ENCODE measurements around the gene ZBTB40.

ZBTB40 gene

DNA sequence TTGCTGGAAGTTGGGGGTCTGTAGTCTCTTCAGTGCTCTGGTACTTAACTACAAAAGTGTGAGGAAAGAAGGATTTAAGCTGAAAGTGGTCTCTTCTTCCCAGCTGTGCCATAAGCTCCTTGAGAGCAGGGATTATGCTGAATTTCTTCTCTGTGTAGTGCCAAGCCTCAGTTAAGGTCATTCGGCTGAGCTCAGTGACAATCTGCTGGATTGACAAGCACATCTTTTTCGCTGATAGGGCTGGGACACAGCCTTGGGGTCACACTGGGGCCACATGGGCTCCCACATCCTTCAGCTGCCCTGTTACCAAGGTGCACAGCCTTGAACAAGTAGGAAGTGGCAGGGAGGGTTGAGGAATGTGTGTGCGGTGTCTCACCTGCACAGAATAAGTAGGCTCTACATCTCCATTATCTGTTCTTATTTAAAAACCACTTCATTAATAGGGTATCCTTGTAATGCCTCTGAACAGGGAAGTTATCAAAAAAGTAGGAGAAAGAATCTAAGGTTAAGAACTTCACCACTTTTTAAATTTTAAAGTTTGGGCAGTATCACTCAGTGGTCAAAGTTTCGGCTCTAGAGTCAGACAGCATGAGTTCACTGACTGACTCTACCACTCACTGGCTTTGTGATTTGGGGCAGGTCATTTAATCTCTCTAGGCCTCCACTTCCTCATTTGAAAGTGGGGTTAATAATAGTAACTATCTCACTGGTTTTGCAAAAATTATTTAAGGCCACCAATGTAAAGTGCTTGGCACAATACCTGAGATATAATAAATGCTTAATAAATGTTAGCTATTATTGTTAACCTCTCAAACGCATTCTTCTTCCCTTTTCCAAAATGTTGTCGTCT lies 10.3 kb downstream of the ZBTB40 start:
- no peak overlapping the region for H3K4me3 ChIP-seq (ENCODE audit: low read depth, low read length)
- TF ChIP-seq, protein P1, sequence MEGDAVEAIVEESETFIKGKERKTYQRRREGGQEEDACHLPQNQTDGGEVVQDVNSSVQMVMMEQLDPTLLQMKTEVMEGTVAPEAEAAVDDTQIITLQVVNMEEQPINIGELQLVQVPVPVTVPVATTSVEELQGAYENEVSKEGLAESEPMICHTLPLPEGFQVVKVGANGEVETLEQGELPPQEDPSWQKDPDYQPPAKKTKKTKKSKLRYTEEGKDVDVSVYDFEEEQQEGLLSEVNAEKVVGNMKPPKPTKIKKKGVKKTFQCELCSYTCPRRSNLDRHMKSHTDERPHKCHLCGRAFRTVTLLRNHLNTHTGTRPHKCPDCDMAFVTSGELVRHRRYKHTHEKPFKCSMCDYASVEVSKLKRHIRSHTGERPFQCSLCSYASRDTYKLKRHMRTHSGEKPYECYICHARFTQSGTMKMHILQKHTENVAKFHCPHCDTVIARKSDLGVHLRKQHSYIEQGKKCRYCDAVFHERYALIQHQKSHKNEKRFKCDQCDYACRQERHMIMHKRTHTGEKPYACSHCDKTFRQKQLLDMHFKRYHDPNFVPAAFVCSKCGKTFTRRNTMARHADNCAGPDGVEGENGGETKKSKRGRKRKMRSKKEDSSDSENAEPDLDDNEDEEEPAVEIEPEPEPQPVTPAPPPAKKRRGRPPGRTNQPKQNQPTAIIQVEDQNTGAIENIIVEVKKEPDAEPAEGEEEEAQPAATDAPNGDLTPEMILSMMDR (IDR thresholded peaks at IDR 0.05; ENCODE audit: low read depth, low read length, missing control alignments) = no peak
- no peak for DNase-seq (ENCODE audit: low read depth)

DNA sequence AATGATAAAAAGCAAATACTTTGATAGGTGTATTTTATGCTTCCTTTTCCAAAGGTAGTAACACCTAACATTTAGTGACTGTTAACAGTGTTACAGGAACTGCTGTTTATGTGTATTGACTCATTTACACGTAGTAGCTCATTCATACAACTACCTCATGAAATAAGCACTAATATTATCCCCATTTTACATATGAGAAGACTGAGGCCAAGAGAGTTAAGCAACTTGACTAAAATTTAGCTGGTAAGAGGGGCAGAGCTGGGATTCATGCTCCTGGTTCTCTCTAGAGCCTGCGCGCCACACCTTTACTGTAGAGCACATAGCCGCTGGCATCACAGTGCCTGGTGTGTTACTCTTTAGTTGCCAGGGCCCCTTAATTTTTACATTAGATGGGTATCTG lies 11.3 kb downstream of the ZBTB40 start:
- no peak for DNase-seq (ENCODE audit: low read depth)
- TF ChIP-seq, protein P1 (IDR thresholded peaks at IDR 0.05; ENCODE audit: low read depth, low read length, missing control alignments) = no peak

DNA sequence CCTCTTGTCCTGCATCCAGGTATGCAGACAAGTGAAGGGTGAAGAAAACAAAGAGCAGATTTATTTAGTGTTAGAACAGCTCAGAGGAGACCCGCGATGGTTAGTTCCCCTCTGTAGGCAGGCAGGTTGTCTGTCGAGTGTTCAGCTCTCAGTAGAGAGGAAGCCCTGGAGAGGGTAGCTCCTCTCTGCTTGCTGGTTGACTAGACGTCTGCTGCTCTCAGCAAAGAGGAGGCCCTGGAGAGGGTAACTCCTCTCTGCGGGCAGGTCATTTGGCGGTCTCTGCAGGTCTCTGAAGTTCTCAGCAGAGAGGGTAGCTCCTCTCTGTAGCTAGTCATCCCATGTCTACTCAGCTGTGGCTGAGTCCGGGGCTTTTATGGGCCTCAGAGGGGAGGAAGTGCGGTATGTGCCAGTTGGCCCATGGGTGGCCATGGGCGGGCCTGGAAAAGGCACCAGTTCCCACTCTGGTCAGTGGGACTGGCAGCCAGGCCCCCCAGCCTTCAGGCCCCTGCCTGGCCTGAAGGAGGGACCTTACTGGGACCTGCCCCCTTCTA lies 13.4 kb downstream of the ZBTB40 start:
- H3K4me3 ChIP-seq (ENCODE audit: low read depth, low read length) = no peak overlapping the region

More for the DNA sequence above, 11.3 kb downstream of the ZBTB40 start:
- H3K4me3 ChIP-seq (ENCODE audit: low read depth, low read length) = no peak overlapping the region

DNA sequence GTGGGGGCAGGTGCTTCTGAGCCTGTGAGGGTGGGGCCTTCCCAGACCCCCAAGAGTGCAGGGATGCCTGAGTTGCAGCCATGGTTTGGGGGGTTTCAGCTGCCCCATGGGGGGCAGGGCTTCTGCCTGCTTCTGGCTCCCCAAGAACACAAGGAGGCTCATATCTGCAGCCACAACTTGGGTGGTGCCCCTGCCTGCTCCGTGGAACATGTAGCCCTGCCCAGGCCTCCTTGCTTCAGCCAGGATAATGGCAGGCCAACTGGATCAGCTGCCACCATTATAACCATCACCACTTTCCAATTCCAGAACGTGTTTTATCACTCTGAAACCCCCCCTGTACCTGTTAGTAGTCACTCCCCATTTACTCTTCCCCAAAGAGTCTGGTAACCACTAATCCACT lies 14.0 kb downstream of the ZBTB40 start:
- TF ChIP-seq, protein P1 (IDR thresholded peaks at IDR 0.05; ENCODE audit: low read depth, low read length, missing control alignments) = no peak
- no peak for DNase-seq (ENCODE audit: low read depth)
- H3K4me3 ChIP-seq (ENCODE audit: low read depth, low read length) = no peak overlapping the region

More for the DNA sequence above, 13.4 kb downstream of the ZBTB40 start:
- TF ChIP-seq, protein P1 (IDR thresholded peaks at IDR 0.05; ENCODE audit: low read depth, low read length, missing control alignments) = no peak
- DNase-seq (ENCODE audit: low read depth) = no peak

DNA sequence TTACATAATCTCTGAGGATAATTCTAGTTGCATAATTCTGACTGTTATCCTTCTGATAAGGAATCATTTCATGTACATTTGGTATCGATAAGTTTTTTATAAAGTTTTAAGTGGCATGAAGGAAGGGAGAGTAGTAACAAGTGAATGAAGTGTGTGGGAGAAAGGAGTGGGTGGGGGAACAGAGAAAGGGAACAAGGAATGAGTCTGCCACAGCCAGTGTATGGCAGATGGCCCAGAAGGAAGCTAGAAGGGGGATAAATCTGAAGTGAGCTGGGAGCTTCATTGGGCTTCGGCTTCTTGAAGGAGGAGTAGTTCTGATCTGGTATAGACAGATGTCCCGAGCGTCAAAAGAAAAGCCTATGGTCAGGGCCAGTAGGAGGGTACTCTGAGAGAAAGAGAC lies 18.6 kb downstream of the ZBTB40 start:
- TF ChIP-seq, protein P1 (IDR thresholded peaks at IDR 0.05; ENCODE audit: low read depth, low read length, missing control alignments) = no peak
- no peak for DNase-seq (ENCODE audit: low read depth)
- H3K4me3 ChIP-seq (ENCODE audit: low read depth, low read length) = no peak overlapping the region

DNA sequence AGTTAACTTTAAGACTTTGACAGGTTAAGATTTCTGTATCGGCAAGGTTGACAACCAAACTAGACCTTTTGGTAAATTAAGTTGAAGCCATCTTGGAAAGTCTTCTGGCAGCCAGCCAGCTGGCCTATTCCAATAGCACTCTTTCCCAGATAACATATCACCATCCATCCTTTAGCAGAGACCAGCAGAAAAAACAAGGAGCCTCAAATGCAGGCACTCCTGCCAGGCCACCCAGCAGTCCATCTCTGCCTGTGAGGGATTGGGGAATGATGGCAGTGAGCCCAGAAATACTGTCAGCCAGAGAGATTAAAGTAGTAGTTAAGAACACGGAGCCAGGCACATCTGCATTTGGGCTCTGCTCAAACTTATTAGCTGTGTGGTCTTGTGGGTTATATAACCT lies 19.4 kb downstream of the ZBTB40 start:
- DNase-seq (ENCODE audit: low read depth) = no peak
- TF ChIP-seq, protein P1 (IDR thresholded peaks at IDR 0.05; ENCODE audit: low read depth, low read length, missing control alignments) = no peak
- H3K4me3 ChIP-seq (ENCODE audit: low read depth, low read length) = no peak overlapping the region
